Activated CD4-positive, alpha-beta memory T cell treated with anti-CD3 and anti-CD28 coated beads, Interleukin-2, amount 10 ng/mL, durations not matched to agents 7 days and 5 days (primary cell): ENCODE measurements around the gene CROCC. TPM values are rescaled to one million over a fixed set of nuclear protein-coding genes. Genes with fewer than 3 reads are reported as not detected.
"Not testable (repeated sequence)": the region's sequence is repeated elsewhere in the genome, so short reads cannot be mapped to it uniquely, and the experiment has no call there.

ENCODE experiments used
- CTCF ChIA-PET: fragments of 350-600 bp; sonication (Branson Sonifier 250); formaldehyde crosslinking; loops from one replicate; lab custom pipeline; 2021; ENCODE audit warnings: antibody characterized with exemption, inconsistent platforms; lab: Charles Lee
- POLR2A ChIA-PET: fragments of 350-600 bp; sonication (Branson Sonifier 250); formaldehyde crosslinking; loops from one replicate; lab custom pipeline; 2021; ENCODE audit warnings: antibody characterized with exemption; lab: Charles Lee
- DNase-seq: peaks from one replicate; pipeline ENCODE4 v3.0.0-alpha.2; 2020
- H3K27ac Mint-ChIP-seq: one replicate; pipeline ENCODE4 v1.8.0; 2021; ENCODE audit warnings: mild to moderate bottlenecking, mixed read lengths
- H3K27me3 Mint-ChIP-seq: one replicate; pipeline ENCODE4 v1.8.0; 2021; ENCODE audit warnings: mixed read lengths
- H3K36me3 Mint-ChIP-seq: one replicate; pipeline ENCODE4 v1.8.0; 2021; ENCODE audit warnings: low read depth, mixed read lengths
- H3K4me1 Mint-ChIP-seq: one replicate; pipeline ENCODE4 v1.8.0; 2021; ENCODE audit warnings: mixed read lengths
- H3K4me3 Mint-ChIP-seq: one replicate; pipeline ENCODE4 v1.8.0; 2021; ENCODE audit warnings: mild to moderate bottlenecking, mixed read lengths
- H3K9me3 Mint-ChIP-seq: one replicate; pipeline ENCODE4 v1.8.0; 2021; ENCODE audit warnings: mixed read lengths
- total RNA-seq, 2 experiments: library from RNA; stranded (reverse); gene quantifications; one replicate each; pipeline ENCODE4 v1.2.3, GENCODE V29; 2021

The CROCC gene
- total RNA-seq, 2 experiments from 2014 or later, result 18.3 to 18.8 TPM

GRCh38 chr1:16911851-16912721, 9.6 kb upstream of the CROCC start:
- DNase-seq, H3K36me3 Mint-ChIP-seq, CTCF ChIA-PET, H3K4me3 Mint-ChIP-seq, H3K9me3 Mint-ChIP-seq, H3K27ac Mint-ChIP-seq: not testable (repeated sequence)
- Mint-ChIP-seq H3K27me3 (peaks cover 28% of the 10 kb centered on the region), H3K4me1 (peaks cover 26% of the 10 kb centered on the region)
- POLR2A ChIA-PET, result interaction anchor here (3.9 kb wide), 1 partner anchor 7 kb away, joined by 37 read pairs; no protein-coding TSS in a partner anchor

GRCh38 chr1:16912742-16913141, 9.0 kb upstream of the CROCC start:
- CTCF ChIA-PET, H3K36me3 Mint-ChIP-seq, DNase-seq, H3K27ac Mint-ChIP-seq, H3K9me3 Mint-ChIP-seq: not testable (repeated sequence)
- peaks cover 23% of the 10 kb centered on the region for H3K4me1 Mint-ChIP-seq
- POLR2A ChIA-PET, result interaction anchor here (3.9 kb wide), 1 partner anchor 8 kb away, joined by 37 read pairs; no protein-coding TSS in a partner anchor
- peak overlapping the region; percentile 71 for H3K4me3 Mint-ChIP-seq
- peaks cover 28% of the 10 kb centered on the region for H3K27me3 Mint-ChIP-seq

DNA sequence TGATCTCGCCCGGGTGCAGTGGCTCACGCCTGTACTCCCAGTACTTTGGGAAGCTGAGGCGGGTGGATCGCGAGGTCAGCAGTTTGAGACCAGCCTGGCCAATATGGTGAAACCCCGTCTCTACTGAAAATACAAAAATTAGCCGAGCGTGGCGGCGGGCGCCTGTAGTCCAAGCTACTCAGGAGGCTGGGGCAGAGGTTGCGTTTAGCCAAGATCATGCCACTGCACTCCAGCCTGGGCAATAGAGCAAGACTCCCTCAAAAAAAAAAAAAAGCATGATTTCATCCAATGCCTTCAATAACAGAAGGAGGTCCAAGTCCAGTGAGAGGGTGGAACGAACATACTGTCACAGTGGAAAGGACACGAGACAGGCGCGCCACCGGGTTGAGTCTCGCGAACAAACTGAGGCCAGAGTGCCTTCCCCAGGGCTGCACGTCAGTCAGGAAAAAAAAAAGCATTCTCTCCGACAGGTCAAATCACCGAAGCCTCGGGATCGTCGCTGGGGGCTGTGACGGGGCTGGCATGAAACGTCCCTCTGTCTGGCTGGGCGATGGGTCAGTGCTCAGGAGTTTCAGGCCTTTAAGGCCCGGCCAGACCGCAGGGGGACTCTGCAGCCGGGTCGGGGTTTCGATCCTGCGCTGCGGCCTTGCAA, 8.4 kb upstream of the CROCC start:
- DNase-seq, result no peak
- POLR2A ChIA-PET, result interaction anchor here (3.9 kb wide), 1 partner anchor 8 kb away, joined by 37 read pairs; no protein-coding TSS in a partner anchor
- H3K36me3 Mint-ChIP-seq, result no peaks in the 10 kb centered on the region
- H3K27ac Mint-ChIP-seq, result no peak overlapping the region
- CTCF ChIA-PET, result no interaction called here
- peak overlapping the region; percentile 71 for H3K4me3 Mint-ChIP-seq
- H3K27me3 Mint-ChIP-seq, result peaks cover 28% of the 10 kb centered on the region
- peaks cover 22% of the 10 kb centered on the region for H3K4me1 Mint-ChIP-seq
- H3K9me3 Mint-ChIP-seq, result no peaks in the 10 kb centered on the region

DNA sequence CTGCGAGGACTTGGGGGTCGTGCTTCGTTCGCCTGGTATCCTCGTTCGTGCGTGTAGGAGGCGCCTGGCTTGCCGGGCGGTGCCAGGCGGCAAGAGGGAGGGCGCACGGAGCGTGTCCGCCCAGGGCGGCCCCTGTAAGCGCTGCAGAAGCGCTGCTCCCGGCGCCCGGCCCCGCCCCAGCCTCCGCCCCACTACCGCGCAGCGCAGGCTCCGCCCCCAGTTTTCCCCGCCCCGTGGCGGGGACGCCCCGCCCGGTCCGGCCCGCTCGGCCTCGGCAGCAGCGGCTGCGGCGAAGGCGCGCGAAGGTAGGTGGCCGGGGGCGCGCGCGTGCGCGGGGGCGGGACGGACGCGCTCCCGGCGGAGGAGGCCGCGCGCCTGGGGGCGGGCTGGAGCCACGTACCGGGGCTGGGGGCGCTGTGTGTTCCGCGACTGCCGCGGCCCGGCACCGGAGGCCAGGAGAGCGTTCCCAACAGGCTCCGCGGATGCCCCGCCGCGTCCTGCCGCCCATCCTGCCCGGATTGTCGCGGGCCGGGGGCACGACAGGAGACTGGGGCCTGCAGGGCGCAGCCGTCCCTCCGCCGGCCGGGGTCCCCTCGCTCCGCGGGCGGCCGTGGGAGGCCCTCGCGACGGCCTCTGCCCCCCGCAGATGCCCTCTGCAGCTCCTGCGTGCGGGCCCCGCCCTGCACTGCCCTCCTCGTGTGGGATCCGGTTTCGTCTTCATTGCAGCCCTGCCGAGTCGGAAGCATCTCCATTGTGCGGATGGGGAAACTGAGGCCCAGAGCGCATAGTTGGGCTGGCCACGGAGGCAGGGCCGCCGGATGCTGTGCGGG, 7.7 kb upstream of the CROCC start:
- H3K36me3 Mint-ChIP-seq, result no peaks in the 10 kb centered on the region
- no peaks in the 10 kb centered on the region for H3K9me3 Mint-ChIP-seq

GRCh38 chr1:16914928-16915626, 6.7 kb upstream of the CROCC start:
- H3K9me3 Mint-ChIP-seq, DNase-seq, H3K36me3 Mint-ChIP-seq: not testable (repeated sequence)
- Mint-ChIP-seq H3K27me3 (peaks cover 23% of the 10 kb centered on the region), H3K4me3 (peak overlapping the region; percentile 81), H3K27ac (peak overlapping the region; percentile 32), H3K4me1 (peaks cover 20% of the 10 kb centered on the region)
- ChIA-PET CTCF (interaction anchor here (0.7 to 1.0 kb wide), 2 partner anchors 45 to 105 kb away, joined by 3 to 4 read pairs; no protein-coding TSS in a partner anchor), POLR2A (interaction anchor here (0.6 to 3.9 kb wide), 2 partner anchors 10 to 19 kb away, joined by 3 to 37 read pairs; no protein-coding TSS in a partner anchor)

More for the DNA sequence above, 7.7 kb upstream of the CROCC start:
- ChIA-PET POLR2A (interaction anchor here (0.6 to 3.9 kb wide), 2 partner anchors 9 to 1080 kb away, joined by 3 to 37 read pairs; no protein-coding TSS in a partner anchor), CTCF (interaction anchor here (0.6 kb wide), 1 partner anchor 49 kb away, joined by 4 read pairs; no protein-coding TSS in a partner anchor)
- Mint-ChIP-seq H3K27me3 (peaks cover 25% of the 10 kb centered on the region), H3K4me3 (peak overlapping the region; percentile 81), H3K27ac (no peak overlapping the region), H3K4me1 (peaks cover 22% of the 10 kb centered on the region)
- peak; percentile 92 for DNase-seq

DNA sequence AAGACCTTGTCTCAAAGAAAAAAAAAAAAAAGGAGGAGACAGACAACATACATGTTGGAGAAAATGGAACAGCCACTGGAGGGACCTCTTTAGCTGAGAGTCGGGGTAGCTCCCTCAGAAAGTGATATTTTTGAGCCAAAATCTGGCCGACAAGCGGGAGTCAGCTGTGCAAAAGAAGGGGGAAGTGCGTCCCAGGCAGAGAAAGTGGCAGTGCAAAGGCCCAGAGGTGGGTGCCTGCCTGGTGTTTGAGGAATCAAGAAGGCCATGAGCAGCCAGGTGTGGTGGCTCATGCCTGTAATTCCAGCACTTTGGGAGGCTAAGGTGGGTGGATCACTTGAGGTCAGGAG, 6.1 kb upstream of the CROCC start:
- DNase-seq, result no peak
- ChIA-PET CTCF (interaction anchor here (0.7 to 1.0 kb wide), 2 partner anchors 45 to 105 kb away, joined by 3 to 4 read pairs; no protein-coding TSS in a partner anchor), POLR2A (interaction anchor here (0.6 to 3.9 kb wide), 2 partner anchors 11 to 19 kb away, joined by 3 to 37 read pairs; no protein-coding TSS in a partner anchor)
- Mint-ChIP-seq H3K36me3 (no peaks in the 10 kb centered on the region), H3K27me3 (peaks cover 23% of the 10 kb centered on the region), H3K9me3 (no peaks in the 10 kb centered on the region), H3K4me1 (peaks cover 20% of the 10 kb centered on the region), H3K4me3 (peak overlapping the region; percentile 81), H3K27ac (no peak overlapping the region)

DNA sequence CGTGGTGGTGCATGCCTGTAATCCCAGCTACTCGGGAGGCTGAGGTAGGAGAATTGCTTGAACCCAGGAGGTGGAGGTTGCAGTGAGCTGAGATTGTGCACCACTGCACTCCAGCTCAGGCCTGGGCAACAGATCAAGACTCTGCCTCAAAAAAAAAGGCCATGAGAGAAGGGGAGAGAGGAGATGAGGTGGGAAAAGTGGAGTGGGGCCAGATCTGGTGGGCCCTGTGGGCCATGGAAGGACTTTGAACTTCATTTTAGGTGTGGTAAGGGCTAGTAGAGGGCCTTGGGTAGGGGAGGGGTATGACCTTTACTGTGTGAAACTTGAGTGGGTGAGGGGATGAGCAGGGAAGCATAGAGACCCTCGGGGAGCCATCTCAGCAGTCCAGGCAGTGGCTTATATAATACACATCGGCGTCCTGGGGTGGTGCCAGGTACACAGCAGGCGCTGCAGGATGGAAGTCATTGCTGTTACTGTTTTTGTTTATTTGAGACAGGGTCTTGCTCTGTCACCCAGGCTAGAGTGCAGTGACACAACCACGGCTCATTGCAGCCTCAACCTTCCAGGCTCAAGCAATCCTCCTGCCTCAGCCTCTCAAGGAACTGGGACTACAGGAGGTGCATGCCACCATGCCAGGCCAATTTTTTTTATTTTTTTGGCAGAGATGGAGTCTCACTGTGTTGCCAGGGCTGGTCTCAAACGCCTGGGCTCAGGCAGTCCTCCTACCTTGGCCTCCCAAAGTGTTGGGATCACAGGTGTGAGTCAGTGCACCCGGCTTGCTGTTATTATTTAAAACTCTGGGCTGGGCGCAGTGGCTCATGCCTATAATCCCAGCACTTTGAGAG, 5.5 kb upstream of the CROCC start:
- DNase-seq, H3K36me3 Mint-ChIP-seq, H3K27ac Mint-ChIP-seq, CTCF ChIA-PET, H3K9me3 Mint-ChIP-seq: not testable (repeated sequence)
- H3K4me1 Mint-ChIP-seq, result peaks cover 21% of the 10 kb centered on the region
- POLR2A ChIA-PET, result interaction anchor here (3.9 kb wide), 1 partner anchor 11 kb away, joined by 37 read pairs; no protein-coding TSS in a partner anchor
- peak overlapping the region; percentile 11 for H3K4me3 Mint-ChIP-seq
- H3K27me3 Mint-ChIP-seq, result peaks cover 27% of the 10 kb centered on the region

GRCh38 chr1:16918371-16918770, 3.4 kb upstream of the CROCC start:
- Mint-ChIP-seq H3K9me3 (no peaks in the 10 kb centered on the region), H3K27me3 (peaks cover 17% of the 10 kb centered on the region), H3K4me3 (no peak overlapping the region), H3K27ac (no peak overlapping the region), H3K36me3 (no peaks in the 10 kb centered on the region), H3K4me1 (peaks cover 29% of the 10 kb centered on the region)
- CTCF ChIA-PET, result interaction anchor here (0.6 kb wide), 1 partner anchor 99 kb away, joined by 3 read pairs; no protein-coding TSS in a partner anchor
- POLR2A ChIA-PET, result interaction anchor here (6.2 kb wide), 1 partner anchor 14 kb away, joined by 35 read pairs; no protein-coding TSS in a partner anchor
- DNase-seq, result no peak

DNA sequence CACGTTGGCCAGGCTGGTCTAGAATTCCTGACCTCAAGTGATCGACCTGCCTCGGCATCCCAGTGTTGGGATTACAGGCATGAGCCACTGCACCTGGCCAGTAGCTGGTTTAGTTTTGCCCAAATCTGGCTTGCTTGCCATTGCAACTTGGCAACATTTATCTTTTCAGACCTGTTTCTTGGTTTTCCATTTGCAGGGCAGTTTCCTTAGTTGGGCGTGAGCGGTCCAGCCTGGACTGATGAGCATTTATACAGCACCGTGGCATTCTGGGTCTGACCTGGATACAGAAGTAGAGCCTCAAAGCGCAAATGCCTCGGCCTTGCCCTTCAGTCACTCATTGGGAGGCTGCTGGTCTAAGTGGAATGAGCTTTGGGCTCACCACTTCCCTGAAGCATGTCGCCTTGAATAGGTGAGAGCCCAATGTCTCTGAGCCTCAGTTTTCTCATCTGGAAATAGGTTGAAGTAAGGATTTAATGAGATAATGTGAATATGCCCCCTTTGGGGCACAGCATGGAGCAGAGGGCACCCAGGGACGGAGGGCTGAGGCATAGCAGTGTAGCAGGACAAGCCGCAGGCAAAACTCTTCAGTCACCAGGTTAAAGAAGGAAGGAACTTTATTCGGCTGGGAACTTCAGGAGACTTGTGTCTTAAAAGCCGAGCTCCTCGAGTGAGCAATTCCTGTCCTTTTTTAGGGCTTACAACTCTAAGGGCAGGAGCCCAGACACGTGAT, 2.6 kb upstream of the CROCC start:
- POLR2A ChIA-PET, result interaction anchor here (6.2 kb wide), 1 partner anchor 15 kb away, joined by 35 read pairs; no protein-coding TSS in a partner anchor

GRCh38 chr1:16920951-16921350, 780 bp upstream of the CROCC start:
- peaks cover 19% of the 10 kb centered on the region for H3K4me1 Mint-ChIP-seq
- peaks cover 6% of the 10 kb centered on the region for H3K27me3 Mint-ChIP-seq
- H3K36me3 Mint-ChIP-seq, result no peaks in the 10 kb centered on the region
- CTCF ChIA-PET, result interaction anchor here (1.0 kb wide), 1 partner anchor 300 kb away, joined by 5 read pairs; no protein-coding TSS in a partner anchor
- H3K27ac Mint-ChIP-seq, result no peak overlapping the region
- no peaks in the 10 kb centered on the region for H3K9me3 Mint-ChIP-seq
- no peak for DNase-seq
- POLR2A ChIA-PET, result interaction anchor here (6.2 kb wide), 1 partner anchor 16 kb away, joined by 35 read pairs; no protein-coding TSS in a partner anchor
- H3K4me3 Mint-ChIP-seq, result no peak overlapping the region

More for the DNA sequence above, 2.6 kb upstream of the CROCC start:
- H3K36me3 Mint-ChIP-seq, H3K9me3 Mint-ChIP-seq, H3K27ac Mint-ChIP-seq, H3K4me3 Mint-ChIP-seq, DNase-seq: not testable (repeated sequence)
- peaks cover 26% of the 10 kb centered on the region for H3K4me1 Mint-ChIP-seq
- CTCF ChIA-PET, result interaction anchor here (0.6 kb wide), 1 partner anchor 98 kb away, joined by 3 read pairs; no protein-coding TSS in a partner anchor
- H3K27me3 Mint-ChIP-seq, result peaks cover 17% of the 10 kb centered on the region
